ENCODE data around the gene IL13RA2.

Gene IL13RA2

GRCh38 chrX:114997779-114998178, 19.6 kb downstream of the IL13RA2 start:
- no peaks in the 10 kb centered on the region for H3K36me3 ChIP-seq (ENCODE audit: control insufficient read depth, insufficient read depth, low read length)
- no peaks in the 10 kb centered on the region for H3K27me3 ChIP-seq (replicated peaks; ENCODE audit: control insufficient read depth, insufficient read depth, low read length)
- DNase-seq (ENCODE audit: extremely low read depth, insufficient read length) = no peak
- no peak for TF ChIP-seq CTCF (IDR thresholded peaks at IDR 0.05; ENCODE audit: insufficient read depth, low read length, poor library complexity, severe bottlenecking)
- H3K4me3 ChIP-seq (replicated peaks; ENCODE audit: low read depth, low read length) = no peak overlapping the region

GRCh38 chrX:114985967-114986592, 31.3 kb downstream of the IL13RA2 start:
- Histone ChIP-seq H3K4me3 (replicated peaks; ENCODE audit: low read depth, low read length) (no peak overlapping the region), H3K36me3 (ENCODE audit: control insufficient read depth, insufficient read depth, low read length) (no peaks in the 10 kb centered on the region), H3K27me3 (replicated peaks; ENCODE audit: control insufficient read depth, insufficient read depth, low read length) (no peaks in the 10 kb centered on the region)
- no peak for TF ChIP-seq CTCF (IDR thresholded peaks at IDR 0.05; ENCODE audit: insufficient read depth, low read length, poor library complexity, severe bottlenecking)
- no peak for DNase-seq (ENCODE audit: extremely low read depth, insufficient read length)

GRCh38 chrX:114976292-114976691, 41.1 kb downstream of the IL13RA2 start:
- DNase-seq (ENCODE audit: extremely low read depth, insufficient read length) = no peak
- TF ChIP-seq CTCF (IDR thresholded peaks at IDR 0.05; ENCODE audit: insufficient read depth, low read length, poor library complexity, severe bottlenecking) = no peak
- no peaks in the 10 kb centered on the region for H3K27me3 ChIP-seq (replicated peaks; ENCODE audit: control insufficient read depth, insufficient read depth, low read length)
- no peak overlapping the region for H3K4me3 ChIP-seq (replicated peaks; ENCODE audit: low read depth, low read length)
- H3K36me3 ChIP-seq (ENCODE audit: control insufficient read depth, insufficient read depth, low read length) = no peaks in the 10 kb centered on the region

GRCh38 chrX:114973013-114973412, 44.4 kb downstream of the IL13RA2 start:
- H3K4me3 ChIP-seq (replicated peaks; ENCODE audit: low read depth, low read length) = no peak overlapping the region
- no peaks in the 10 kb centered on the region for H3K27me3 ChIP-seq (replicated peaks; ENCODE audit: control insufficient read depth, insufficient read depth, low read length)
- no peaks in the 10 kb centered on the region for H3K36me3 ChIP-seq (ENCODE audit: control insufficient read depth, insufficient read depth, low read length)
- no peak for TF ChIP-seq CTCF (IDR thresholded peaks at IDR 0.05; ENCODE audit: insufficient read depth, low read length, poor library complexity, severe bottlenecking)
- DNase-seq (ENCODE audit: extremely low read depth, insufficient read length) = no peak

GRCh38 chrX:114970806-114971205, 46.6 kb downstream of the IL13RA2 start:
- no peak for TF ChIP-seq CTCF (IDR thresholded peaks at IDR 0.05; ENCODE audit: insufficient read depth, low read length, poor library complexity, severe bottlenecking)
- Histone ChIP-seq H3K4me3 (replicated peaks; ENCODE audit: low read depth, low read length) (no peak overlapping the region), H3K27me3 (replicated peaks; ENCODE audit: control insufficient read depth, insufficient read depth, low read length) (no peaks in the 10 kb centered on the region), H3K36me3 (ENCODE audit: control insufficient read depth, insufficient read depth, low read length) (no peaks in the 10 kb centered on the region)
- no peak for DNase-seq (ENCODE audit: extremely low read depth, insufficient read length)

GRCh38 chrX:114964374-114964773, 53.0 kb downstream of the IL13RA2 start:
- Histone ChIP-seq H3K36me3 (ENCODE audit: control insufficient read depth, insufficient read depth, low read length) (no peaks in the 10 kb centered on the region), H3K4me3 (replicated peaks; ENCODE audit: low read depth, low read length) (no peak overlapping the region), H3K27me3 (replicated peaks; ENCODE audit: control insufficient read depth, insufficient read depth, low read length) (no peaks in the 10 kb centered on the region)
- DNase-seq (ENCODE audit: extremely low read depth, insufficient read length) = no peak
- TF ChIP-seq CTCF (IDR thresholded peaks at IDR 0.05; ENCODE audit: insufficient read depth, low read length, poor library complexity, severe bottlenecking) = no peak

Data from GM06990 (cell line).